Skeletal muscle tissue (tissue), 4 donors: ENCODE measurements around the gene EGFLAM. TPM values are rescaled to one million over a fixed set of nuclear protein-coding genes. Genes with fewer than 3 reads are reported as not detected.

Source experiments
- H3K27ac ChIP-seq: one replicate; pipeline ENCODE4 v1.7.0; 2013; ENCODE audit warnings: mild to moderate bottlenecking, low read depth, low read length, inconsistent platforms
- H3K27me3 ChIP-seq, 3 donors: one replicate each; pipeline ENCODE4 v1.7.0; 2013; ENCODE audit warnings: low read length in 3 of 3; ENCODE audit not compliant: control insufficient read depth in 3 of 3, insufficient read depth in 3 of 3
- H3K36me3 ChIP-seq, 3 donors: one replicate each; pipeline ENCODE4 v1.7.0; 2013; ENCODE audit warnings: low read length in 3 of 3; ENCODE audit not compliant: control insufficient read depth in 3 of 3, insufficient read depth in 3 of 3
- H3K4me1 ChIP-seq, 3 donors: one replicate each; pipeline ENCODE4 v1.7.0; 2013; ENCODE audit warnings: low read length in 3 of 3, mild to moderate bottlenecking in 3 of 3; ENCODE audit not compliant: control insufficient read depth in 3 of 3, insufficient read depth in 3 of 3
- H3K4me3 ChIP-seq, 3 donors: one replicate each; pipeline ENCODE4 v1.7.0; 2013; ENCODE audit warnings: low read length in 3 of 3
- H3K9ac ChIP-seq, 3 donors: one replicate each; pipeline ENCODE4 v1.7.0; 2013; ENCODE audit warnings: low read length in 3 of 3, mild to moderate bottlenecking in 3 of 3, moderate library complexity in 2 of 3, low read depth in 1 of 3
- H3K9me3 ChIP-seq, 3 donors: one replicate each; pipeline ENCODE4 v1.7.0; 2013; ENCODE audit warnings: low read length in 3 of 3; ENCODE audit not compliant: control insufficient read depth in 3 of 3
- total RNA-seq: library from RNA; depleted of rRNA; stranded (reverse); fragments of >200 nt; gene quantifications from one replicate; pipeline ENCODE4 v1.2.3, GENCODE V29; 2014
- donor health status: Osteomylitis.

Gene EGFLAM
- total RNA-seq, 1 donor from 2014 or later, result 41.8 TPM

GRCh38 chr5:38420691-38421390 lies 162.5 kb downstream of the EGFLAM start:
- Histone ChIP-seq H3K36me3 (no peaks in the 10 kb centered on the region), H3K9me3 (no peaks in the 10 kb centered on the region), H3K9ac (no peak overlapping the region), H3K27me3 (no peaks in the 10 kb centered on the region), H3K27ac (no peak overlapping the region), H3K4me3 (no peak overlapping the region), H3K4me1 (peaks cover 0 to 4% (median 0%) of the 10 kb centered on the region in 3 donors)

- H3K4me1 ChIP-seq, result no peaks in the 10 kb centered on the region
- H3K9me3 ChIP-seq, result no peaks in the 10 kb centered on the region
- H3K27me3 ChIP-seq, result no peaks in the 10 kb centered on the region
- no peak overlapping the region for H3K27ac ChIP-seq
- H3K9ac ChIP-seq, result no peak overlapping the region
- H3K36me3 ChIP-seq, result no peaks in the 10 kb centered on the region
- H3K4me3 ChIP-seq, result no peak overlapping the region
Measured at GRCh38 chr5:38422622-38423021, 164.3 kb downstream of the EGFLAM start.

DNA sequence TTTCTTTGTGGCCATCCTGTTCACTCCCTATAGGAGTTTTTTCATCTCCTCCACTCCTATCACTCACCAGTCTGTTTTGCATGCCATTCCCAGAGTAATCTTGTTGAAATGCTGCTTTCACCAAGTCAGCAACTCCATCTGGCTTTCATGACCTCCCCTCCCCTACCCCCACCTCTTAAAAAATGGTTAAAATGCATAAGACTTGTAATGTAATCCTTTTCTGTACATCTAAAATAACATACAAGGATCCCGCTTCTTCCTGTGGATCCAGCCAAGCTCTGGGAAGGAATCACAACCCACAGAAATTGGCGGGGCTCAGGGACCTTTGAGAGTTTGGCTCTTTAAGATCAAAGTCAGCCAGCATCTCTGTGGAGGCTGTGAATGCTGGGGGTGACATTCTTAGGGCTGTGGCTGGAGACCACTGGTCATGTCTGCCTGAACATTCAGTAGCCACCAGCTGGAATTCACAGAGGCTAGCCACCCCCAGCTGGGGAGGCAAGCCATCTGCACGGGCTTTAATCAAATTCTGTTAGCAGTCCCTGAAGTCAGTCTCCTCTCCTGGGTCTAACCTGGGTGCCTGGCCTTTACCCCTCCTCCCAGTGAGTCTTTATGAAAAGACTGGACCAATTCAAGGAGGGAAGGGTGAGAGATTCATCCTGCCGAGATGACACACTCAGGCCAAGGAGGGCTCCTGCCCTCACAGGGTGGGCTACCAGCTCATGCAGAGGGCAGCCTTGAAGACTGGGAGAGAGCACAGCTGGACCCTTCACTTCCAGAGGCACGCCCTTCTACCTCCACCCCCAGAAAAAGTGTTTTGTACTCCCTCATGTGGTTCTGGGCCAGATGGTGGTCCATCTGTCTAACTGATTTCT lies 165.2 kb downstream of the EGFLAM start:
- no peak overlapping the region for H3K4me3 ChIP-seq
- H3K36me3 ChIP-seq, result no peaks in the 10 kb centered on the region
- no peak overlapping the region for H3K27ac ChIP-seq
- H3K9me3 ChIP-seq, result no peaks in the 10 kb centered on the region
- no peak overlapping the region for H3K9ac ChIP-seq
- no peaks in the 10 kb centered on the region for H3K4me1 ChIP-seq
- H3K27me3 ChIP-seq, result no peaks in the 10 kb centered on the region

DNA sequence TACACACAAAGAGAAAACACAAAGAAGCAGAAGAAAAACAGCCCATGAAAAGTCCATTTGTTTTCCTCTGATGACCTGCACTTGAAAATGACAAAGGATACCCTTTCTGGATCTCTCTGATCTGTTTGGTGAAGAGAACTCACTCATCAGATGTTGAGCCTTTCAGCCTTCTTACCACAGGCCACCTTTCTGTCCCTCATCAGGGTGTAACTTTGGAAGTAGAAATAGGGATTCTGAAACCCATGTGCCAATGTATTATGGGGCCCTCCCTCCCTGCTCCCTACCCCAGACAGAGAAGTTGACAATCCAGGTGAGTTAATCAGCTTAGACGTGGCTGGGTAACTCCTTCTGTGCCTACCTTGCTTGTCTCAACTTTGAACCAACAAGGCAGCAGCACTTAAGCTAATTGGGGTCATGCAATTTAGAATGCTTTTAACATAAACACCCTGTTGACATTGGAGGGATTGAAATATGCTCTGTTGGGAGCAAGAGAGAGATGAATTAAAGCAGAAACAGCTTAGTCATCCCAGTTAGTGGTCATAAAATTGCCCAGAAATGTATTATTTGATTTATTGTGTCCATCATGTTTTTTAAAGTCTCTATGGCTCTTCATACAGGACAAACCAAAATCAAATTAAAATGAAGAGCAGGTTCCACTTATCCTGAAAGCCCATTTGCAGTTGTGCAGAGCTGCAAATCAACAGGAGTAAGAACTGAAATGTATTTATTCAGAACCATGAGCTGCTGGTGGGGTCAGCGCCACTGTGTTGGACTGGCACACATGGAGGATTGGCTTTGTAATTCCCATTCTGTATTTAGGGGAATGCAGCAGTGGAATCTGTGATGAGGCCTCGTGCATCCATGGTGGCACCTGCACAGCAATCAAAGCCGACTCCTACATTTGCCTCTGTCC lies 166.0 kb downstream of the EGFLAM start:
- Histone ChIP-seq H3K9ac (no peak overlapping the region), H3K36me3 (no peaks in the 10 kb centered on the region), H3K9me3 (no peaks in the 10 kb centered on the region), H3K4me3 (no peak overlapping the region), H3K27ac (no peak overlapping the region), H3K4me1 (no peaks in the 10 kb centered on the region), H3K27me3 (no peaks in the 10 kb centered on the region)

DNA sequence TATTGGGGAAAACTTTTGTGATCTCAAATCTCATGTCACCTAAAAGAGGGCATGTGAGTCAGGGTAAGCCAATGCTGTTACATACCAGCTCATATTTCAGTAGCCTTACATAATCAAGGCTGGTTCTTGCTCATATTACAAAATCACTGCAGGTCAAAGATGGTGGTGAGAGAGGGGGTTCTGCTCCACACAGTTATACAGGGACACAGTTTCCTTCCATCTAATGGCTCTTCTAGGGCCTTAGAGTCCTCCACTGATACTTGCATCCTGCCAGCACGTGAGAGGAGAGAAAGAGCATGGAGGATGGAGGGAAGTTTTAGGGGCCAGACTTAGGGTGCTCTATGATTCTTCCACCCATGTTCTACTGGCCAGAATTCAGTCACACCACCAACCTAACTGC lies 168.1 kb downstream of the EGFLAM start:
- Histone ChIP-seq H3K9ac (no peak overlapping the region), H3K27ac (no peak overlapping the region), H3K4me3 (no peak overlapping the region), H3K36me3 (no peaks in the 10 kb centered on the region), H3K27me3 (peaks cover 0 to 4% (median 0%) of the 10 kb centered on the region in 3 donors), H3K4me1 (no peaks in the 10 kb centered on the region), H3K9me3 (no peaks in the 10 kb centered on the region)

- H3K9me3 ChIP-seq, result no peaks in the 10 kb centered on the region
- no peak overlapping the region for H3K9ac ChIP-seq
- H3K4me1 ChIP-seq, result no peaks in the 10 kb centered on the region
- H3K4me3 ChIP-seq, result no peak overlapping the region
- no peak overlapping the region for H3K27ac ChIP-seq
- peaks cover 0 to 4% (median 0%) of the 10 kb centered on the region in 3 donors for H3K27me3 ChIP-seq
- no peaks in the 10 kb centered on the region for H3K36me3 ChIP-seq
Measured at GRCh38 chr5:38426986-38427950, 168.9 kb downstream of the EGFLAM start.

DNA sequence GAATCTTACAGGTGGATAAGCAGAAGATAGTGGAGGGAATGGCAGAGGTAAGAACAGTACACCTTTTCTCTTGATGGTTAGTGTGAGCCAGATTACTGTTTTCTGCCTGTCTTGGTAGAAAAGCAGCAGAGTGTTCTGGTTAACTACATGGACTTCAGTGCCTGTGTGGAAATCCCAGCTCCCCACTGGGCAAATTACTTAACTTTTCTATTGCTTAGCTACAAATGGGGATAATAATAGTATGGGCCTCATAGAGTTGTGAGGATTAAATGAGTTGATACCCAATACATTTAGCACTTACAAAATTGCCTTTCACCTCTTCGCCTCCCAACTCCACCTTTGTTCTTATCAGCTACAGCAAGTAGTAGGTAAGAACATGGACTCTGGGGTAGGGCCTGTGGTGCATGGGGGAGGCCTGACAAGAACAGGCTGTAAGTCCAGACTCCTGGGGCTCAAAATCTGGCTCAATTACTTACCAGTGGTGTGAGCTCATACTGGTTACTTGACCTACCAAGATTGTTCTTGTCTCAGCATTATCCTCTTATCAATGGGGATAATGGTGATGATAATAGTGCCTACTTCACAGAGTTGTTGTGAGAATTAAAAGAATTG lies 173.0 kb downstream of the EGFLAM start:
- H3K4me1 ChIP-seq, result peaks cover 13 to 15% (median 13%) of the 10 kb centered on the region in 3 donors
- H3K9ac ChIP-seq, result no peak overlapping the region
- H3K4me3 ChIP-seq, result no peak overlapping the region
- H3K9me3 ChIP-seq, result no peaks in the 10 kb centered on the region
- H3K27me3 ChIP-seq, result peaks cover 0 to 4% (median 0%) of the 10 kb centered on the region in 3 donors
- no peaks in the 10 kb centered on the region for H3K36me3 ChIP-seq
- no peak overlapping the region for H3K27ac ChIP-seq

DNA sequence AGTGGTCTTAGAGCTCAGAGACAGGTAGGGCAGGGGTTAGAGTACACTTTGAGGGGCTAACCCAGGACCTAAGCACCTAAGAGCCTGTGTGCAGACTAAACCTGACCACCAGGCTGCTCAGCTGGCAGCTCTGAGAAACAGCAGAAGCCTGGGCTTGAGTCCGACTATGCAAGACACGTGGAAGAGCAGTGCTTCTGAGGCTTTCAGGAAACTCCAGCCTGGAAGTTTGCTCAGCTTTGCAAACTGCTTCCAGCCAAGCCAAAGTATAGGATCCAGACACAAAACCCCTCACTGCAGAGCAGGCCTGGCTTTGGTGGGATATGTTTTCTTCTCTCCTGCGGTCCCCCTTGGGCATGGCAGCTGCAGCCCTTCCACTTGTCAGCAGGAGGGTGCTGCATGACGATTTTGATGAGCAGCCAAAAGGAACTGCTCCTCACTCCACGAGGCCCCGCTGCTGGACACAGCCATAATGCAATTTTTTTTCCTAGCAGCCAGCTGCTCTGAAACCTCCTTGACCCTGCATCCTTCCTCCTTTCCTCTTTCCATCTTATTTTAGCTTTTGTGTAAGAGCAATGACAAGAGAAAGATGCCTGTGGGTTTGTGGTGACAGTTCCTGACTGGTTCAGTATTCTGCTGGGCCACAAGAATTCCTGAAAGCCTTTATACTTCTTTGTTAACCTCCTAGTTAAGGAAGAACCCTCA lies 175.0 kb downstream of the EGFLAM start:
- Histone ChIP-seq H3K4me1 (peaks cover 15 to 18% (median 16%) of the 10 kb centered on the region in 3 donors), H3K27me3 (peaks cover 0 to 4% (median 0%) of the 10 kb centered on the region in 3 donors), H3K36me3 (no peaks in the 10 kb centered on the region), H3K9ac (peak overlapping the region in 1 of 3 donors; percentile 19), H3K9me3 (no peaks in the 10 kb centered on the region), H3K27ac (no peak overlapping the region), H3K4me3 (peak overlapping the region in 1 of 3 donors; percentile 31)
